CD4-positive, CD25-positive, alpha-beta regulatory T cell (primary cell): Measurements from ENCODE around the gene CLDN14. TPM values are rescaled to one million over a fixed set of nuclear protein-coding genes. Genes with fewer than 3 reads are reported as not detected.

Experiments used
- ATAC-seq, 2 donors: fragments of 150-1000 bp; cut with Tn5 transposase; one replicate each; pipeline ENCODE4 v1.10.0; 2021; ENCODE audit warnings: low read depth in 2 of 2, moderate number of reproducible peaks in 2 of 2, moderate library complexity in 1 of 2
- DNase-seq, 3 donors: peaks; one replicate each; pipeline versions ENCODE4 v3.0.0 to v3.0.0-alpha.2; 2012 to 2022; ENCODE audit warnings: mixed read lengths in 1 of 3
- H3K27ac ChIP-seq: one replicate; pipeline ENCODE4 v1.7.0; 2013; ENCODE audit warnings: mild to moderate bottlenecking, low read length; ENCODE audit not compliant: insufficient read depth, poor library complexity, severe bottlenecking
- H3K27me3 ChIP-seq: one replicate; pipeline ENCODE4 v1.7.0; 2013; ENCODE audit warnings: low read length; ENCODE audit not compliant: control insufficient read depth, insufficient read depth
- H3K36me3 ChIP-seq: one replicate; pipeline ENCODE4 v1.7.0; 2013; ENCODE audit warnings: mild to moderate bottlenecking, low read length, moderate library complexity; ENCODE audit not compliant: control insufficient read depth, insufficient read depth
- H3K4me1 ChIP-seq: 2 replicates; pipeline ENCODE4 v1.7.0; 2013; ENCODE audit warnings: mild to moderate bottlenecking, low read length; ENCODE audit not compliant: insufficient read depth, control insufficient read depth, poor library complexity, severe bottlenecking
- H3K4me3 ChIP-seq: one replicate; pipeline ENCODE4 v1.7.0; 2013; ENCODE audit warnings: low read depth, mild to moderate bottlenecking, low read length, moderate library complexity
- H3K9me3 ChIP-seq, 2 experiments: 1 replicate in 1 of 2; 2 replicates in 1 of 2; pipeline ENCODE4 v1.7.0; 2013; ENCODE audit warnings: low read length in 2 of 2, mild to moderate bottlenecking in 1 of 2, moderate library complexity in 1 of 2; ENCODE audit not compliant: control insufficient read depth in 2 of 2
- H3K27ac Mint-ChIP-seq, 3 donors: one replicate each; pipeline ENCODE4 v1.8.0; 2020 to 2022; ENCODE audit warnings: mild to moderate bottlenecking in 3 of 3, mixed read lengths in 3 of 3, moderate library complexity in 2 of 3
- H3K27me3 Mint-ChIP-seq: one replicate; pipeline ENCODE4 v1.8.0; 2022; ENCODE audit warnings: mild to moderate bottlenecking, mixed read lengths
- H3K36me3 Mint-ChIP-seq: one replicate; pipeline ENCODE4 v1.8.0; 2020; ENCODE audit warnings: mixed read lengths
- H3K4me1 Mint-ChIP-seq, 4 donors: one replicate each; pipeline ENCODE4 v1.8.0; 2020 to 2022; ENCODE audit warnings: mixed read lengths in 4 of 4, mild to moderate bottlenecking in 1 of 4
- H3K4me3 Mint-ChIP-seq, 4 donors: one replicate each; pipeline ENCODE4 v1.8.0; 2020 to 2022; ENCODE audit warnings: mild to moderate bottlenecking in 4 of 4, mixed read lengths in 4 of 4, moderate library complexity in 3 of 4
- H3K9me3 Mint-ChIP-seq, 7 donors: one replicate each; pipeline ENCODE4 v1.8.0; 2020 to 2022; ENCODE audit warnings: mixed read lengths in 7 of 7, mild to moderate bottlenecking in 3 of 7, moderate library complexity in 2 of 7
- polyA plus RNA-seq, 4 donors: library from polyadenylated mRNA; unstranded; fragments of 300-500 nt; fragmentation: Illumina TruSeq; gene quantifications; one replicate each; pipeline ENCODE4 v1.2.3, GENCODE V29; 2021
- total RNA-seq: library from RNA; stranded (reverse); gene quantifications from one replicate; pipeline ENCODE4 v1.2.3, GENCODE V29; 2022

CLDN14 gene
- total and polyA plus RNA-seq, 5 donors from 2014 or later = not detected

GRCh38 chr21:36437745-36438128, 42.2 kb downstream of the CLDN14 start:
- Mint-ChIP-seq H3K27me3 (peaks cover 5% of the 10 kb centered on the region), H3K4me3 (no peak overlapping the region), H3K36me3 (no peaks in the 10 kb centered on the region), H3K9me3 (peaks cover 0 to 4% (median 0%) of the 10 kb centered on the region in 7 donors), H3K4me1 (peaks cover 0 to 3% (median 0%) of the 10 kb centered on the region in 4 donors), H3K27ac (no peak overlapping the region)
- H3K9me3 ChIP-seq = no peaks in the 10 kb centered on the region
- H3K27me3 ChIP-seq = no peaks in the 10 kb centered on the region
- no peaks in the 10 kb centered on the region for H3K36me3 ChIP-seq
- H3K4me1 ChIP-seq = no peaks in the 10 kb centered on the region
- DNase-seq = no peak
- H3K4me3 ChIP-seq = no peak overlapping the region
- ATAC-seq = no peak
- H3K27ac ChIP-seq = no peak overlapping the region

GRCh38 chr21:36436829-36437744, 42.8 kb downstream of the CLDN14 start:
- Mint-ChIP-seq H3K36me3 (no peaks in the 10 kb centered on the region), H3K27ac (no peak overlapping the region), H3K9me3 (peaks cover 0 to 4% (median 0%) of the 10 kb centered on the region in 7 donors), H3K4me1 (peaks cover 0 to 3% (median 0%) of the 10 kb centered on the region in 4 donors), H3K27me3 (peaks cover 10% of the 10 kb centered on the region), H3K4me3 (no peak overlapping the region)
- Histone ChIP-seq H3K27ac (no peak overlapping the region), H3K4me1 (no peaks in the 10 kb centered on the region), H3K9me3 (no peaks in the 10 kb centered on the region), H3K36me3 (no peaks in the 10 kb centered on the region), H3K27me3 (no peaks in the 10 kb centered on the region), H3K4me3 (no peak overlapping the region)
- DNase-seq (no peak), ATAC-seq (no peak)

- no peak for DNase-seq
- H3K4me1 Mint-ChIP-seq = peaks cover 0 to 12% (median 6%) of the 10 kb centered on the region in 4 donors
- H3K9me3 Mint-ChIP-seq = peaks cover 0 to 4% (median 0%) of the 10 kb centered on the region in 7 donors
- Histone ChIP-seq H3K9me3 (no peaks in the 10 kb centered on the region), H3K36me3 (no peaks in the 10 kb centered on the region), H3K27ac (no peak overlapping the region), H3K4me3 (no peak overlapping the region), H3K27me3 (peaks cover 2% of the 10 kb centered on the region), H3K4me1 (peaks cover 6% of the 10 kb centered on the region)
- H3K27me3 Mint-ChIP-seq = peaks cover 18% of the 10 kb centered on the region
- H3K36me3 Mint-ChIP-seq = no peaks in the 10 kb centered on the region
- no peak overlapping the region for H3K4me3 Mint-ChIP-seq
- H3K27ac Mint-ChIP-seq = no peak overlapping the region
- ATAC-seq = no peak
Observed at GRCh38 chr21:36434144-36434543, 45.8 kb downstream of the CLDN14 start.

GRCh38 chr21:36433059-36433709, 46.7 kb downstream of the CLDN14 start:
- Mint-ChIP-seq H3K27ac (no peak overlapping the region), H3K4me3 (no peak overlapping the region), H3K9me3 (peaks cover 0 to 4% (median 0%) of the 10 kb centered on the region in 7 donors), H3K27me3 (peaks cover 18% of the 10 kb centered on the region), H3K36me3 (no peaks in the 10 kb centered on the region), H3K4me1 (peaks cover 0 to 12% (median 6%) of the 10 kb centered on the region in 4 donors)
- ATAC-seq (no peak), DNase-seq (no peak)
- Histone ChIP-seq H3K27me3 (peaks cover 2% of the 10 kb centered on the region), H3K36me3 (no peaks in the 10 kb centered on the region), H3K9me3 (no peaks in the 10 kb centered on the region), H3K4me1 (peaks cover 6% of the 10 kb centered on the region), H3K4me3 (no peak overlapping the region), H3K27ac (no peak overlapping the region)

GRCh38 chr21:36431252-36431651, 48.7 kb downstream of the CLDN14 start:
- H3K4me3 Mint-ChIP-seq = no peak overlapping the region
- Histone ChIP-seq H3K4me1 (peaks cover 6% of the 10 kb centered on the region), H3K9me3 (no peaks in the 10 kb centered on the region), H3K4me3 (no peak overlapping the region), H3K27ac (no peak overlapping the region), H3K27me3 (peaks cover 2% of the 10 kb centered on the region), H3K36me3 (no peaks in the 10 kb centered on the region)
- no peak for DNase-seq
- no peaks in the 10 kb centered on the region for H3K9me3 Mint-ChIP-seq
- peaks cover 18% of the 10 kb centered on the region for H3K27me3 Mint-ChIP-seq
- H3K36me3 Mint-ChIP-seq = no peaks in the 10 kb centered on the region
- H3K27ac Mint-ChIP-seq = no peak overlapping the region
- ATAC-seq = no peak
- H3K4me1 Mint-ChIP-seq = peaks cover 0 to 12% (median 5%) of the 10 kb centered on the region in 4 donors

- Histone ChIP-seq H3K9me3 (no peaks in the 10 kb centered on the region), H3K4me1 (peaks cover 6% of the 10 kb centered on the region), H3K36me3 (no peaks in the 10 kb centered on the region), H3K27ac (no peak overlapping the region), H3K4me3 (no peak overlapping the region), H3K27me3 (peaks cover 2% of the 10 kb centered on the region)
- Mint-ChIP-seq H3K4me3 (no peak overlapping the region), H3K9me3 (no peaks in the 10 kb centered on the region), H3K27ac (peak overlapping the region in 1 of 3 donors; percentile 75), H3K27me3 (peaks cover 18% of the 10 kb centered on the region), H3K36me3 (no peaks in the 10 kb centered on the region), H3K4me1 (peaks cover 0 to 12% (median 5%) of the 10 kb centered on the region in 4 donors)
- ATAC-seq = no peak
- no peak for DNase-seq
Observed at GRCh38 chr21:36430841-36431240, 49.1 kb downstream of the CLDN14 start.

GRCh38 chr21:36429947-36430546, 49.9 kb downstream of the CLDN14 start:
- peak; percentile 9 to 87 (median 20) for DNase-seq
- Mint-ChIP-seq H3K36me3 (no peaks in the 10 kb centered on the region), H3K27ac (peak overlapping the region; percentile 43 to 75 (median 51)), H3K4me1 (peaks cover 0 to 12% (median 5%) of the 10 kb centered on the region in 4 donors), H3K9me3 (no peaks in the 10 kb centered on the region), H3K4me3 (peak overlapping the region; percentile 25 to 86 (median 72)), H3K27me3 (peaks cover 18% of the 10 kb centered on the region)
- ATAC-seq = peak; percentile 92 to 95
- Histone ChIP-seq H3K9me3 (no peaks in the 10 kb centered on the region), H3K27ac (no peak overlapping the region), H3K4me1 (peaks cover 6% of the 10 kb centered on the region), H3K4me3 (peak overlapping the region; percentile 62), H3K27me3 (peaks cover 2% of the 10 kb centered on the region), H3K36me3 (no peaks in the 10 kb centered on the region)
